GM21723 (cell line): Measurements from ENCODE around the gene CFAP20DC.
"Not testable (repeated sequence)": the region's sequence is repeated elsewhere in the genome, so short reads cannot be mapped to it uniquely, and the experiment has no call there.

Source experiments
- ATAC-seq: cut with Tn5 transposase; IDR thresholded peaks from one replicate; pipeline ENCODE4 v1.9.1; 2021; ENCODE audit warnings: mild to moderate bottlenecking, moderate library complexity; ENCODE audit not compliant: unreplicated experiment

The CFAP20DC gene

DNA sequence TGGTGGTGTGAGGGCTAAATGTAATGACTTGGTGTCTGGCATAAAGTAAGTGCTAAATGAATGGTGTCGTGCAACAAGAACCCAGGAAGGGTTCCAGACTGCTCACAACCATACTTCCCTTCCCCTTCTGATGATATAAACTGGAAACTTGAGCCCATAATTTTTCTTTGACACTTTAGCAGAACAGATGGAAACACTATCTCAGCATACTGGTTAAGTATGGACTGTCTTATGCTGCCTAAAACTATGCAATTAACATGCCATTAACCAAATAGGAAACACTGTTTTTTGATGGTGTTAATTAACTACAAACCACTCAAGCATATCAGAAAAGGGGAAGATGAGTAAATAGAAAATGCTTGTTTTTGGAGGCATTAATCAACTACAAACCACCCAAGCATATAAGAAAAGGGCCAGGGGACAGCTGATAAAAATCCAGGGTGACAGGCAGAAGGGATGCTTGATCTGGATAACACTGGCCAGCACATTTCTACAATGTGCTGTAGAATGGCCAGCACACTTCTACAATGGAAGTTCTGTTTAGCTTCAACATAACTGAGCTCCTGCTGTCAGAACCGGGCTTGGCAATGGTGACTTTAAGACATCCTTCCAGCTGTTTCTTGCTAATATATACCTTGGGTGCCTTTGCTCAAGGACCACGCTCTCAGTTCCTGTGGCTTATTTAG lies 297.8 kb downstream of the CFAP20DC start:
- ATAC-seq, result no peak

DNA sequence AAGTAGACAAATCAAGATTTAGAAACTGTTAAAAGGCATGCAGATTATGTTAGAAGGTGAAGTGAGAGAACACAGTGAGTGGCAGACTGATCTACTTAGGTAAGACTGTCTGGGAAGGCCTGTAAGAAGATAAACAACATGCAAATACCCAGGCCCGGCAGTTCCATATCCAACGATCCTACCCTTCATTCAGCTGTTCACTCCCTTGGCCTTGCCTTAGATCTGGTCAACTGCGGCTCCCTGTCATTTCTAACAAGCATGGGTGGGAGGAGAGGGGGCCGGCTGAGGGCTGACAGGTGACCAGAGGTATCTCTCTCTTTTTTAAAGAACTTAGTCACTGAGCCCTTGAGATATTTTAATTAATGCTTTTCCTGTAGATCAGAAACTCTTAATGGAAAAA lies 298.6 kb downstream of the CFAP20DC start:
- no peak for ATAC-seq

DNA sequence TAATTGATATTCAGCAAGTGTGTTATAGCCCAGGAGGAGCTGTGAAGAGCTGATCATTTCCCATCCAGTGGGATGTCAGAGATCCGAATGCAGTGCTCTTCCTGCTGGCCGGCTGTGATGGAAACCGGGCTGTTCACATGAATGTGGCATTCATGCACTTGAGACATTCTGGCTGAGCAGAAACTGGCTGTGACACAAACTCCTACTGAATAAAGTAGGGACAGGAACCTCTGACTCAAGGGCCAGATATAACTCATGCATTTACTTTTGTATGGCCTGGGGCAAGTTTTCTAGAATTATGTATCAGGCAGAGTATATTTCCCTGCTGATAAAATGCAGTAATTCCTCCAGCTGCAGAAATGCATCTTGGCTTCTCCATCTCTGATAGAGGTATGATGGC lies 299.9 kb downstream of the CFAP20DC start:
- no peak for ATAC-seq

DNA sequence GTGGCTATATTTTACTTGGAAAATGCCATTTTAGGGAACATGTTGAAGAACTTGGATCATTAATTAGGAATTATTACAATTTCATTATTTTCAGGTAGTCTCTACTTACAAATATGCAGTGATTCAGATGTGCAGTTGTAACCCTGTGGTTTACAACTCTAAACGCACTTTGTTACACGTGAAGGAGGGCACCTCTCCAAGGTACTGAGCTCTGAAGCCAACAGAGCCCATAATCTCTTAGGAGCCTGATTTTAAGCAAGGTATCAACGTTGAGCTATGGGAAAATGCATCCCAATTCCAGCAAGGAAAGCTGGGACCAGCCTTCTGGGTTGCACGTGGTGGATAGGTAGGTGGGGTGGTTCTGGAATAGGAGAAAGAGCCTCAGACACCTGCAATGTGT lies 301.8 kb downstream of the CFAP20DC start:
- no peak for ATAC-seq

DNA sequence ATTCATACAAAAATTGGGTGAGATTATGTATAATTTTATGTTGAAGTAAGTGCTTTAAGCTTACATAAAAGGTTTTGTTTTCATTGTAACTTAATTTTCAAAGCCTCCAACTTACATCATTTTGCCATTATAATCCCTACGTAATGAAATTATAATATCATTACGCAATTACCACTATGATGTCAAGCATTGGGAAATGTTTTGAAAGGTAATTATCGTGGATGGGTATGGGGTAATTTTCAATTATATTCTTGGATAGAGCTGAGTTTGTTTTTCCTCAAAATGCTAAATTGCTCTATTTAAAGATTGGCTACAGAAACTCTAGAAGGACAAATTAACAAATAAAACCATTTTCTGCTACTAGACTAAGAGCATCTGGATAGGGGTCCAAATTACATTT lies 303.1 kb downstream of the CFAP20DC start:
- no peak for ATAC-seq

DNA sequence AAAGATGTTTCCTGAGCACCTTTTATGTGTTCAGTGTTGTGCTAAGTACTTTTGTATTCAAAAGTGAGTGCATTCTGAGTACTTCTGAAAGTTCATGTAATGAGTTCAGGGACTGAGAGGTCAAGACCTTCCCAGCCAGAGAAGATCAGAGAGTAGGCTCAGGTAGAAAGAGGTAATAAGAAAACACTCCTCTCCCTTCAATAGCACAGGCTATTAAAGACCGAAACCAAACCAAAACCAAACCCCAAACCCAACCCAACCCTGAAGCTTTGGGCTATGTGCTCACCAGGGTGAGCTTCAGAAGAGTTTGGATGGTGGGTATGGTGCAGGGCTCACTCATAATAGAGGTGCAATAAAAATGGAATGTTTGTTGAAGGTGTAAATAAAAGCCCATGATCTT lies 306.5 kb downstream of the CFAP20DC start:
- no peak for ATAC-seq

DNA sequence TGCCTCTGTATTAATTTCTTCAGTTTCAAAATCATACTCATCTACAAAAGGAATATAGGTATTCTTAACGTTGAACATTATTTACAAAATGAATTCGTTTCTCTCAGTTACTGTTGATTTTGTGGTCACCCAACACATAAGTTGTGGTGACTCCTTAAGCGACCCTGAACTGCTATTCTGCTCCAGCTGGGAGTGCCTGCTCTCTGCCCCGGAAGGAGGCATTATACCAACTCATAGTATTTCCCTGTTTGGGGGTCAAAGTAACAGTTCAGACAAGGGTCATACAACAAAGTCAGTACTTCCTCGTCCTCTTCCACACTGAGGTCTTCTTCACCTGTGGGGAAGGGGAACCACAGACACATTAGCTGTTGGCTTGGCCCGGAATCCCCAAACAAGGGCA lies 307.6 kb downstream of the CFAP20DC start:
- ATAC-seq, result no peak

DNA sequence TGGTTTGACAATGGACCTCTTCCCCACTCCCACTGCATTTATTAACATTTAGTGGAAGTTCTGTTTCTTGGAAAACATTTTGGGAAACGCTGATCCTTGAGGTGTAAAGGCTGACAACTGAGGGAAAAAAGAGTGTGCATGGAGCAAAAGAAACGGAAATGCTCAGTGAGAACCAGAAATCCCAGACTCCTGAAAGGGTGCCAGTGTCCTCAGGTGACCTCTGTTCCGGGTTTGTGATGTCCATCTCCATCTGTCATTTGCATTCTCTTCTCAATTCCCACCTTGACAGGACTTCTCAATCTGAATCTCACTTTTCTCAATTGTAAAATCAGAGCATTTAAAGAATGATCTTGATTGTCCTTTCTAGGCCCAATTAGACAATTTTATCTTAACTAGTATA lies 312.2 kb downstream of the CFAP20DC start:
- ATAC-seq, result no peak

DNA sequence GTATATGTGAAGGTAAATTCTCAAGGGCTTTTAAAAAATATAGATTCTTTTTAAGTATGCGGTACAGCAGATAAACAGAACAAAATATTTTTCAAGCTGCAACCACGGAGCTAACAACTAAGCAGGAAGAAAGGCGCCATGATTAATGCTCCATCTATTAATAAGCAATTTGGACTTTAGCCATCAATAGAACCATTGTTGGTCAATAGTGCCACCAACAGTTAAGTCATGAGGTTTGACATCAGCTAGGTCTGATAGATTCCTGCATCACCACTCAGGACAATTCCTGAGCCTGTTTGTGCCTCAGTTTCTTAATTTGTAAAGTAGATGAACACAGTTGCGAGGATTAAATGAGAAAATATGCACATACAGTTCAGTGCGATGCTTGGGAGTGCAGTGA lies 318.2 kb downstream of the CFAP20DC start:
- no peak for ATAC-seq

DNA sequence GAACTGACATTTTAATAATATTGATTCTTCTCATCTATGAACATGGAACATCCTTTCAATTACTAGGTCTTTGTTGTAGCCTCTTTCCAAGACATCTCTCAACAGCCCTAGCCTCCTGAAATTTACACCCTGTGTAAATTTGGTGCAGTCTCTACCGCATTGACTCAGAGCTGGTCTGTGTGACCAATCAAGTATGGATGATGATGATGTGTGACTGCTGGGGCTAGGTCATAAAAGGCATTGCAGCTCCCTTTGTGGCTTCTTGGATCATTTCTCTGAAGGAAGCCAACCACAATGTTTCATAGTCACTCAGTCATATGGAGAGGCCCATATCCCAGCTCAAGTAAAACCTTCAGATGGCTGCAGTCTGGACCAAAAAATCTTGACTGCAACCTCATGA lies 321.1 kb downstream of the CFAP20DC start:
- ATAC-seq, result no peak

DNA sequence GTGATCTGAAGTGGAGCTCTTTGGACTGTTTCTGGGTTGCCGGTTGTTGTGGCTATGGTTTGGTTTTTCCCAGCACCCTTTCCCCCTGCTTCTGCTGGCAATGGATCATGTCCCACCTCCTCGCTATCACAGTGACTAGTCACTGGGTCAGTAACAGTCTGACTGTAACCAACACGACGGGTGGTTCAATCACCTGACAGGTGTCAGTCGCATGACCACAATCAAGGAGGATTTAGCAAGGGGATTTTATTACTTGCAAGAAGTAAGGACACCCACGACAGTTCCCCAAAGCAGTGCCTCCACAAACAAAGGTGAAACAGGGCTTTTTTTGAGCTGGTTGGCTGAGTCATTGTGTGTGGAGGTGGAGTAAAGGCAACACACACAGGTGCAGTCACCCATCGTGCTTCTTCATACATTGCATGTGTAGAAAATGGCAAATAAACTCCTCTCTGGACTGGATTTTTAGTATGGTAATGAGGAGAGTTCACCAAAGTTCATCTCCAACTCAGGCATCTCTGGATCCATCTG lies 324.4 kb downstream of the CFAP20DC start:
- ATAC-seq, result no peak

DNA sequence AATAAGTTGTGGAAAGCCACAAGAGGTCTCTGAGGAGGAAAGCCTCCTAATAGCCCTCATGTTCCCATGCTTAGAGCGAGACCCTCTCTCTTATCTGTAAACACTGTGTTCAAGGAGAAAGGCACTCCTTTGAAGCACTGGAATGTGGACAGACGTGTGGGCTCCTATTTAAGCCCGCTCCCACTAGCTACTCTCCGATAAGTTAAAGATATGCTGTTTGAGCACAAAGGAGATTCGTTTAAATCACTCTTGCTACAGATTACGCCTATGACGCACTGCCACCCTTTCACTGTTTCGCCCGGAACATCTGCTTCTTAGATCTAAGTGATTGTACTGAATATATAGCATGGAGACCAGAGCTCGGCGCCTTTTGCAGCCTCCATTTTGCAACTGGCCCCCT lies 325.5 kb downstream of the CFAP20DC start:
- ATAC-seq, result no peak

DNA sequence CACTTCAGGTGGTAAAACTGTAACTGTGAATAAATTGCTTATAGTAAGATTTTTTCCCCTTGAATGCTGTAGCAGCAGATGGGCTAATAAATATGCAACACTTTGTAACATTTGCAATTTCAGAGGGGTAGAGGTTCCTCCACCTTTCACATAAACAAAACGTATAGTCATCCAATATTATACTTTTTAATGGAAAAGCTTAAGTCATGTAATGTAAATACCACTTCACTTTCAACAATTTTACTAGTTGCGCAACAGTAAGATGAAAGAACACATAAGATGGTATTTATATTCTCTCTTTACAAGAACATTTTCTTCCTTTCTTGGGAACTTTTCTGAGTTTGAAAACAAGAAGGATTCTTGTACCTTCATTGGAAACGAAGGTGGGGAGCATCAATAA lies 326.7 kb downstream of the CFAP20DC start:
- ATAC-seq, result no peak

DNA sequence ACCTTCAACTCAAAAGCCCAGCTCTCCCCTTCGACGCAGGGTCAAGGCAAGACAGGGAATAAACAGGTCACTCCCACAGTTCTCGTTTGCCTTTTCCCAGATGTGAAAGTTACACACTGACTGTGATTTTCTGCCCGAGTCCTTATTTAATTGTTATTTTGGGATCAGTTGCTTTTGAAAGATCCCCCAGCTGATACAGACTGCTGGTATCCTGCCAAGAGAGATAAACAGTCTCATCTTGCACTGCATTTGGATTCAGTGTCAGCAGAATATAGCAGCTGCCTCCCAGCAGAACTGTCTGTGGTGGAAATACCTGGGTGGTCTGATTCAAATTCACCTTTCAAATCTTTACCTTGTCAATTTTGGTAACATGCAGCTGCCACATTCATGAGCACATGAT lies 327.3 kb downstream of the CFAP20DC start:
- ATAC-seq, result no peak

DNA sequence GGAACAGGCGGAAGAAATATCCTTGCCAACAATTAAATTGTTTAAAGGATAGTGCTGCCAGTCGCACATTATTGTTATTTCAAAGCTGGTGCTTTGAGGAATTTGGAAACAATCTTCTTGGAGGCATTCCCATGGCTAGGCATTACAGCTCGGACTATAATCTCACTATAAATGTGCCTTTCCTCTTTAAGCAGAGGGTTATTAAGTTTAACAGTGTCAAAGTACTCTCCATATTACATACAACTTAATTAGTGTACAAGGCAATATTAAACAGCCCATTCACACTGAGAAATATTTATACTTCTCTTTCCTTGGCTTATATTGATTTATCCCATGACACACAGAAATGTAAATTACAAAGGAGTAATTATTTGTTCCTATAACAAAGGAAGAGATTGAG lies 329.3 kb downstream of the CFAP20DC start:
- no peak for ATAC-seq

DNA sequence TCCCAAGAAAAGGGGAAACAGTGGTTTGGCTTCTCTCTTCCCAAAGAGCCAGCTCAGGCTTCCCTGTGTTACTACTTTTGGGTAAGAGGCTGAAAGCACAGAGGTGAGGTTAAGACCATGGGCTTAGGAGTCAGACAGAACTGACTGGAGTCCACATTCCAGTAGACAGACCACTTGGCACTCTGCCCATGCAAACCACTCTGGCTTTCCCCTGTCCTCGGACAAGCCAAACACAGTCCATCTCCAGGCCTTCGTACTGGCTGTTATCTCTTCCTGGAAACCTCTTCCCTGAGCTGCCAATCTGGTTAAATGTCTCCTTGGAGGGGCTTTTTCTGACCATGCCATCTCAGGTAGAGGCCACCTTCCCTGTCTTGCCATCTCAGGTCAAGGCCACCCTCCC lies 330.1 kb downstream of the CFAP20DC start:
- ATAC-seq, result no peak

DNA sequence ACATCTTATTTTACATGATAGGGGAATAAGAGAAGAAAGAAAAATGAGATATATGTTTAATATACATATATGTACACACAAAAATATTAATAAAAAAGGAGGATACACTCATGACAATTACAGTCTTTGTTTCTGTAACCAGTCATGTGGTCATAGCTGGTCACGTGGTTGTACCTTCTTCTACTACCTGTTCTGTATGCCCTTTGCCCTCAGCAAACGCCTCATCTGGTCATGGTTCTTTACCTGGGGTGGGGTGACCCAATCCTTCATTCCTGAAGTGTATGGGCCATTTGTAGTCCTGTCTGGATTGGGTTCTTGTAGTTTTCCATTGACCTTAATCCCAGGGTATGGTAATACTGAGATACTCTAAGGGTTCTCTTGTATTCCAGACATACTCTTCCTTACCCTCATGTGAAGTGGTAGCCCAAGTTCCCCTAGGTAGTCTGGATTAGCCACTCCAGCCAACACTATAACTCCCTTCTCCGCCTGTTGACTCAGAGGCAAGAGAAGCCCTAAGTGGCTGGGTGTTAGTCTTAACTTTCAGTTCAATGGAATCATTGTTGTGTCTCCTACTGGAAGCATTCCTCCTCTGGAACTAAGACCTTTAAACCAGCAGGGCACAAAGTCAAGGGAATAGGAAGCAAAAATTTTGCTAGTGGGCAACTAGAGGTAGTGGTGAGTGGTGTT lies 336.0 kb downstream of the CFAP20DC start:
- no peak for ATAC-seq

DNA sequence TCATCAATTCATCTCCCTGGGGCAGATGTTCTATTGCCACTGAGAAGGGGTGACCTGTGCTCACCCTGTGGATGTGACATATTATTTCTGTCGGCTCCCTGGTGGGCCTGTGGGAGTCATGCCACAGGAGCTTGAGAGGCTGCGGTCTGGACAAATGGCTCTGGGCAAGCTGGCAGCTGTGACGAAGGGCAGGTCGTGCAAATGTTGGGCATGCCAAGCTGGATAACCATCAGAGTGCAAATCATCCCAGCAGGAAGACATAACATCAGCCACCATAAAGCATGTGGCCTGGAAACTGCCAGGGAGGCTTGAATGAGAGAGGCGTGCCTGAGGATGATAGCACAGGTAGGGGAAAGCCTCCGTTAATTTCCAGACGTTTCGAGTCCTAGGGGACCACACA lies 338.0 kb downstream of the CFAP20DC start:
- ATAC-seq, result no peak

DNA sequence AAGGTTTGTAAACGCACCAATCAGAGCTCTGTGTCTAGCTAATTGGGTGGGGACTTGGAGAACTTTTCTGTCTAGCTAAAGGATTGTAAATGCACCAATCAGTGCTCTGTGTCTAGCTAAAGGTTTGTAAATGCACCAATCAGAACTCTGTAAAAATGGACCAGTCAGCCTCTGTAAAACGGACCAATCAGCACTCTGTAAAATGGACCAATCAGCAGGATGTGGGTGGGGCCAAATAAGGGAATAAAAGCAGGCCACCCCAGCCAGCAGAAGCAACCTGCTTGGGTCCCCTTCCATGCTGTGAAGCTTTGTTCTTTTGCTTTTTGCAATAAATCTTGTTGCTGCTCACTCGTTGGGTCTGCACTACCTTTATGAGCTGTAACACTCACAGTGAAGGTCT lies 340.8 kb downstream of the CFAP20DC start:
- ATAC-seq, result not testable (repeated sequence)

DNA sequence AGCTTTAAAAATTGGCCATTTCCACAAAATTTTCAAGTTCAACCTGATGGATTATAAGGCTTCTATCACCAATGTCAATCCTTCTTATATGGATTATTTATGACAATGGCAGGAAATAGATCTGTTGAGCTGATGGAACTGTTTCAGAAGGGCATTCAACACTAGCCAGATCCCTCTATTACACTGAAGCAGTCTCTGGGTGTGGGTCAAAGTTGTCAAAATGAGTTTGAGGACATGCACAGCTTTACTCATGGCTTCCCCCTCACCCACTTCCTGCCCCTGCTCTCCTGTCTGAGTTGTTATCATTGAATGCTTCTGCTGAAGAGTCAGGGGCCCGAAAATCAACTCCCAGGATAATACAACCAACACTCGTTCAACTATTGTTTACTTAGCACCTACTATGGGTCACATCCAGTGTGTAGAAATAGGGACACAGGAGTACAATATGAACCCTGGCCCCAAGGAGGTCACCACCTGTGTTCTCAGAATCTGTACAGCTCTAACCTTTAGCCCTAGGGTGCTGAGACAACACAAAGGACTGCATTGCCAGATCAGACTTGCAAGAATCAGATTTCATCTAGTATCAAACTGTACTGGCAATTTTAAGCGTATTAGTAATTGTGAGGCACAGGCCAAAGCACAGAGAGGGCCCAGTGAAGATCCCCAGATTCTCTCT lies 341.6 kb downstream of the CFAP20DC start:
- ATAC-seq, result no peak

DNA sequence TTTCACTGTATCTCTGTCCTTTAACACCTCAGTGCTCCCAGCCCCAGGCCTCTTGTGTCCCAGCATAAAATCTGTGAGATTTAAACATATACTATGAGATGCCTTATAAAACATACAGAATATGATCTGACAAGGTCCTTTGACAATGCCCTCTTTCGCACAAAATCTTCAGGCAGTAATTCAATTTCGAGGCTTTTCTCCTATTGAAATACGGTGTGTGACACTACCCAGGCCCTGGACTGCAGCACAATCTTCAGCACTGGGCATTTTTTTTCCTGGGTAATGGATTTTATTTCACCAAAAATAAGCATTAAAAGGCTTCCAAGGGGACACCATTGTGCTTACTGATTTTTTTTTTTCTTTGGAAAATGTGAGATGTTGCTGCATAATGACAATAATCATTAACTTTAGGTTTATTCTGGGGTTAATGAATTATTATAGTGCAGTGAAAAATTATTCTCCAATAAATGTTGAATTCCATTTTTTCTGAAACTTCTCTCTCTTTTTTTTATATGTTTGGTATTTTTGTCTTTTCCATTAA lies 342.4 kb downstream of the CFAP20DC start:
- no peak for ATAC-seq
